H1 (cell line): Measurements from ENCODE around the gene CNRIP1.

Experiments used
- HDAC6 ChIP-seq: IDR thresholded peaks from one replicate; pipeline ENCODE4 v1.7.1; 2012; ENCODE audit warnings: low read depth, mild to moderate bottlenecking, inconsistent platforms, low read length, moderate library complexity
- POLR2AphosphoS5 ChIP-seq: IDR thresholded peaks from 2 replicates; pipeline ENCODE4 v1.6.1; 2011; ENCODE audit warnings: low read depth, low read length
- RFX5 ChIP-seq: IDR thresholded peaks from 2 replicates; pipeline ENCODE4 v1.6.1; 2011; ENCODE audit warnings: low read depth, low read length, improper control_type of control experiment, borderline replicate concordance
- SIX5 ChIP-seq: IDR thresholded peaks from 2 replicates; pipeline ENCODE4 v1.6.1; 2011; ENCODE audit warnings: mild to moderate bottlenecking, low read depth, low read length
- TBP ChIP-seq: IDR thresholded peaks from 2 replicates; pipeline ENCODE4 v1.6.1; 2011; ENCODE audit warnings: low read depth, low read length, improper control_type of control experiment
- TF ChIP-seq, protein P1 (sequence below), 3 experiments: IDR thresholded peaks; 1 replicate in 2 of 3; 2 replicates in 1 of 3; pipeline versions ENCODE4 v1.5.1 to v1.6.1; 2011; ENCODE audit warnings: low read length in 3 of 3, mild to moderate bottlenecking in 3 of 3, inconsistent platforms in 2 of 3, low read depth in 1 of 3, moderate library complexity in 1 of 3; ENCODE audit not compliant: insufficient read depth in 1 of 3; ENCODE audit errors: control extremely low read depth in 1 of 3

DNA sequence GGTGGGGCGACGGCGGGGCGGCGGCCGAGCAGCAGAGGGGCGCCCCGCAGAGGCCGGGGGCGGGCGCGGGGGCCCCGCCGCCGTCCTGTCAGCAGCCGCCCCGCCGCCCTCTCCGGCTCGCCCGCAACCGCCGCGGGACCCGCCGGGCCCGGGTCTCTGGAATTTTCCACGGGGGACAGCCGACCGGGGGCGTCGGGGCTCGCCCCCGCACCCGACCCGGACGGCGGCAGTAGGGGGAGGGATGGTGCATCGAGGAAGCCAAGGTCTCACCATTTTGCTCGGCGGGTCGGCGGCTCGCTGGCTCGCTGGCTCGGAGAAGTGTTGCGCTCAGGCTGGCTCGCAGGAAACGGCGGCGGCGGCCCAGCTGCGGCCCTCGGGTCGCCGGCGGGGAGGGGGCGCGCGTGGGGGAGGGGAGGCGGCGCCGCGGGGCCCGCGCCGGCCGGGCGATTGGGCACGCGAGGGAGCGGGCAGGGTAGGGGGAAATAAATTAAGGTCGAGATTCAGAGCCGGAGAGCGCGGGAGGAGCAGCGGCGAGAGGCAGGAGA is 67.8 kb downstream of the CNRIP1 start:
- no peak for TF ChIP-seq SIX5
- no peak for TF ChIP-seq RFX5
- no peak for TF ChIP-seq TBP
- TF ChIP-seq, protein P1, sequence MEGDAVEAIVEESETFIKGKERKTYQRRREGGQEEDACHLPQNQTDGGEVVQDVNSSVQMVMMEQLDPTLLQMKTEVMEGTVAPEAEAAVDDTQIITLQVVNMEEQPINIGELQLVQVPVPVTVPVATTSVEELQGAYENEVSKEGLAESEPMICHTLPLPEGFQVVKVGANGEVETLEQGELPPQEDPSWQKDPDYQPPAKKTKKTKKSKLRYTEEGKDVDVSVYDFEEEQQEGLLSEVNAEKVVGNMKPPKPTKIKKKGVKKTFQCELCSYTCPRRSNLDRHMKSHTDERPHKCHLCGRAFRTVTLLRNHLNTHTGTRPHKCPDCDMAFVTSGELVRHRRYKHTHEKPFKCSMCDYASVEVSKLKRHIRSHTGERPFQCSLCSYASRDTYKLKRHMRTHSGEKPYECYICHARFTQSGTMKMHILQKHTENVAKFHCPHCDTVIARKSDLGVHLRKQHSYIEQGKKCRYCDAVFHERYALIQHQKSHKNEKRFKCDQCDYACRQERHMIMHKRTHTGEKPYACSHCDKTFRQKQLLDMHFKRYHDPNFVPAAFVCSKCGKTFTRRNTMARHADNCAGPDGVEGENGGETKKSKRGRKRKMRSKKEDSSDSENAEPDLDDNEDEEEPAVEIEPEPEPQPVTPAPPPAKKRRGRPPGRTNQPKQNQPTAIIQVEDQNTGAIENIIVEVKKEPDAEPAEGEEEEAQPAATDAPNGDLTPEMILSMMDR (IDR thresholded peaks at IDR 0.05; ENCODE audit: control extremely low read depth in 1 of 3, insufficient read depth in 1 of 3, low read depth in 1 of 3, low read length in 3 of 3), result no peak
- TF ChIP-seq HDAC6, result no peak
- no peak for TF ChIP-seq POLR2AphosphoS5
